Neutrophil (primary cell): ENCODE results near the gene GNA12.
"Not testable (repeated sequence)": the region's sequence is repeated elsewhere in the genome, so short reads cannot be mapped to it uniquely, and the experiment has no call there.

Experiments
- H3K27ac ChIP-seq: fragments of 200-600 bp; sonication (generic); 2 replicates; pipeline ENCODE4 v1.5.1; 2016; ENCODE audit warnings: mild to moderate bottlenecking, moderate library complexity
- H3K27me3 ChIP-seq: fragments of 200-600 bp; sonication (generic); 2 replicates; pipeline ENCODE4 v1.6.0; 2016; ENCODE audit warnings: mild to moderate bottlenecking
- H3K36me3 ChIP-seq: fragments of 200-600 bp; sonication (generic); 2 replicates; pipeline ENCODE4 v1.5.1; 2017
- H3K4me1 ChIP-seq, 2 experiments: fragments of 200-600 bp in 1 of 2; sonication (generic) in 1 of 2; 1 replicate in 1 of 2; 2 replicates in 1 of 2; pipeline versions ENCODE4 v1.5.1 to v1.6.1; 2013 to 2016; ENCODE audit warnings: low read depth in 1 of 2, low read length in 1 of 2, mild to moderate bottlenecking in 1 of 2, moderate library complexity in 1 of 2; ENCODE audit not compliant: control insufficient read depth in 1 of 2, insufficient read depth in 1 of 2
- H3K4me3 ChIP-seq, 2 experiments: fragments of 200-600 bp in 1 of 2; sonication (generic) in 1 of 2; 1 replicate in 1 of 2; 2 replicates in 1 of 2; pipeline ENCODE4 v1.5.1; 2013 to 2016; ENCODE audit warnings: low read depth in 1 of 2, low read length in 1 of 2, mild to moderate bottlenecking in 1 of 2, moderate library complexity in 1 of 2
- H3K9me3 ChIP-seq: fragments of 200-600 bp; sonication (generic); 2 replicates; pipeline ENCODE4 v1.5.1; 2016
- TF ChIP-seq, protein P1 (sequence below): fragments of 200-600 bp; sonication (generic); IDR thresholded peaks from 2 replicates; pipeline ENCODE4 v1.5.1; 2016; ENCODE audit warnings: antibody characterized with exemption

Gene GNA12

GRCh38 chr7:2701424-2701823 lies 142.7 kb downstream of the GNA12 start:
- Histone ChIP-seq H3K9me3 (no peaks in the 10 kb centered on the region), H3K4me1 (no peaks in the 10 kb centered on the region), H3K4me3 (no peak overlapping the region), H3K27me3 (peaks cover 42% of the 10 kb centered on the region), H3K27ac (no peak overlapping the region), H3K36me3 (no peaks in the 10 kb centered on the region)
- TF ChIP-seq, protein P1, sequence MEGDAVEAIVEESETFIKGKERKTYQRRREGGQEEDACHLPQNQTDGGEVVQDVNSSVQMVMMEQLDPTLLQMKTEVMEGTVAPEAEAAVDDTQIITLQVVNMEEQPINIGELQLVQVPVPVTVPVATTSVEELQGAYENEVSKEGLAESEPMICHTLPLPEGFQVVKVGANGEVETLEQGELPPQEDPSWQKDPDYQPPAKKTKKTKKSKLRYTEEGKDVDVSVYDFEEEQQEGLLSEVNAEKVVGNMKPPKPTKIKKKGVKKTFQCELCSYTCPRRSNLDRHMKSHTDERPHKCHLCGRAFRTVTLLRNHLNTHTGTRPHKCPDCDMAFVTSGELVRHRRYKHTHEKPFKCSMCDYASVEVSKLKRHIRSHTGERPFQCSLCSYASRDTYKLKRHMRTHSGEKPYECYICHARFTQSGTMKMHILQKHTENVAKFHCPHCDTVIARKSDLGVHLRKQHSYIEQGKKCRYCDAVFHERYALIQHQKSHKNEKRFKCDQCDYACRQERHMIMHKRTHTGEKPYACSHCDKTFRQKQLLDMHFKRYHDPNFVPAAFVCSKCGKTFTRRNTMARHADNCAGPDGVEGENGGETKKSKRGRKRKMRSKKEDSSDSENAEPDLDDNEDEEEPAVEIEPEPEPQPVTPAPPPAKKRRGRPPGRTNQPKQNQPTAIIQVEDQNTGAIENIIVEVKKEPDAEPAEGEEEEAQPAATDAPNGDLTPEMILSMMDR = no peak

GRCh38 chr7:2700141-2700850 lies 143.8 kb downstream of the GNA12 start:
- no peaks in the 10 kb centered on the region for H3K4me1 ChIP-seq
- no peaks in the 10 kb centered on the region for H3K9me3 ChIP-seq
- H3K4me3 ChIP-seq = no peak overlapping the region
- H3K27me3 ChIP-seq = peaks cover 43% of the 10 kb centered on the region
- no peaks in the 10 kb centered on the region for H3K36me3 ChIP-seq
- TF ChIP-seq, protein P1 = no peak
- no peak overlapping the region for H3K27ac ChIP-seq

GRCh38 chr7:2699289-2699620 lies 144.9 kb downstream of the GNA12 start:
- Histone ChIP-seq H3K4me1 (no peaks in the 10 kb centered on the region), H3K4me3 (no peak overlapping the region), H3K36me3 (no peaks in the 10 kb centered on the region), H3K27ac (no peak overlapping the region), H3K9me3 (no peaks in the 10 kb centered on the region), H3K27me3 (peaks cover 43% of the 10 kb centered on the region)
- TF ChIP-seq, protein P1 = no peak

DNA sequence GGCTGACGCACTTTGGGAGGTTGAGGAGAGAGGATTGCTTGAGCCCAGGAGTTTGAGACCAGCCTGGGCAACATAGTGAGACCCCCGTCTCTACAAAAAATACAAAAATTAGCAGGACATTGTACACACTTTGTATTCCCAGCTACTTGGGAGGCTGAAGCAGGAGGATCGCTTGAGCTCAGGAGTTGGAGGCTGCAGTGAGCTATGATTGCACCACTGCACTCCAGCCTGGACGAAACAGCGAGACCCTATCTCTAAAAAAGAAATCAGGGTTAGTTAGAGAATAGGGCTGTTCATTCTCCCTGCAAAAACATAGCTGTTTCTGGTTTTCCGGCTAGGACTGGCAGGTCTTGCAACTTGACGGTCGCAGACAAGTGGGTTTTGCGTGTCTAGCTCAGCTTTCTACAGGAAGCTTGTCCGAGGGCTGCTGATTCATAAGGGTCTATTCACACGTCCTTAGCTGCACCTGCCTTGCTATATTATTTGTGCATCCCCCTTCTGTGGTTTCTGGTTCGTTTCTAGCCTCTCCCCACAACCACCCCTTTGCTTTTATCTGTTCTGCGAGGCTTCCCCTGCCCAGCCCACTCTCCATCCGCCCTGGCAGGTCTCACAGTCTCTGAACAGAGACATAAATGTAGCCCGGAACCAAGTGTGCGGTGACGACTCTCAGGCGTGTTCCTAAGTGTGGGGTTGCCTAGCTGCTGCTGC lies 145.4 kb downstream of the GNA12 start:
- no peak overlapping the region for H3K27ac ChIP-seq
- peaks cover 43% of the 10 kb centered on the region for H3K27me3 ChIP-seq
- no peaks in the 10 kb centered on the region for H3K4me1 ChIP-seq
- TF ChIP-seq, protein P1 = no peak
- no peaks in the 10 kb centered on the region for H3K9me3 ChIP-seq
- H3K36me3 ChIP-seq = no peaks in the 10 kb centered on the region
- no peak overlapping the region for H3K4me3 ChIP-seq

DNA sequence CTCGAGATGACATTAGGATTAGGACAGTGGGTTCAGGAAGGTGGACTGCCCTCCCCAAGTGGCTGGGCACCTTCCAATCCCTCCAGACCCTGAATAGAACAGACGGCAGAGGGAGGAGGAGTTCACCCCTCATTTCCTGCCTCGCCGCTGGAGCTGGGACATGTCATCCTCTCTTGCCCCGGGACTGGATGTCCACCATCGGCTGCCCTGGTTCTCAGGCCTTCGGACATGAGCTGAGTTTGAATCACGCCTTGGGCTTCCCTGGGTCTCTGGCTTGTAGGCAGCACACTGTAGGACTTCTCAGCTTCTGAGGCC lies 150.0 kb downstream of the GNA12 start:
- peaks cover 49% of the 10 kb centered on the region for H3K27me3 ChIP-seq
- not testable (repeated sequence) for H3K4me3 ChIP-seq, H3K27ac ChIP-seq, H3K4me1 ChIP-seq, H3K36me3 ChIP-seq, H3K9me3 ChIP-seq

DNA sequence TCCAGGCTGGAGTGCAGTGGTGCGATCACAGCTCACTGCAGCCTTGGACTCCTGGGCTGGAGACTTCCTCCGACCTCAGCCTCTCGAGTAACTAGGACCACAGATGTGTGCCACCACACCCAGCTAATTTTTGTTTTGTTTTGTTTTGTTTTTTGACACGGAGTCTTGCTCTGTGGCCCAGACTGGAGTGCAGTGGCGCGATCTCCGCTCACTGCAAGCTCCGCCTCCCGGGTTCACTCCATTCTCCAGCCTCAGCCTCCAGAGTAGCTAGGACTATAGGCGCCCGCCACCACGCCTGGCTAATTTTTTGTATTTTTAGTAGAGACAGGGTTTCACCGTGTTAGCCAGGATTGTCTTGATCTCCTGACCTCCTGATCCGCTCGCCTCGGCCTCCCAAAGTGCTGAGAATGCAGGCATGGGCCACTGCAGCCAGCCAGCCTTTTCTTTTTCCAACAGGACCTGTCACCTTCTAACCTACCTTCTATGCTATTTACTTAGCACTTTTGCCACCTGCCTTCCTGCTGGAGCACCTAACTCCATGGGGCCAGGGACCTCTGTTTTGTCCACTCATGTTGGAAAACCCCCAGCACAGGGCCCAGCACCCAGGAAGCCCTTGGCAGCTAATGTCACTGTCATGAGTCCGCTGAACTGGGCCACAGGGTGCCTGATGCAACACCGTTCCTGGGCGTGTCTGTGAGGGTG lies 150.5 kb downstream of the GNA12 start:
- H3K36me3 ChIP-seq, H3K9me3 ChIP-seq, H3K4me3 ChIP-seq, H3K4me1 ChIP-seq, H3K27ac ChIP-seq: not testable (repeated sequence)
- H3K27me3 ChIP-seq = peaks cover 49% of the 10 kb centered on the region
